Left hindlimb (tissue), 1 donor: Measurements from ENCODE around the gene HMGCS2.
"Not testable (repeated sequence)": the region's sequence is repeated elsewhere in the genome, so short reads cannot be mapped to it uniquely, and the experiment has no call there.

ENCODE experiments used
- DNase-seq: peaks from one replicate; pipeline ENCODE4 v3.0.0-alpha.2; 2018

Gene HMGCS2

GRCh38 chr1:119725626-119726025 is 43.1 kb downstream of the HMGCS2 start:
- no peak for DNase-seq

- no peak for DNase-seq
Observed at GRCh38 chr1:119724611-119725218, 44.0 kb downstream of the HMGCS2 start.

- DNase-seq, result no peak
Observed at GRCh38 chr1:119721896-119722295, 46.8 kb downstream of the HMGCS2 start.

- no peak for DNase-seq
Observed at GRCh38 chr1:119720866-119721440, 47.8 kb downstream of the HMGCS2 start.

GRCh38 chr1:119718972-119719371 is 49.7 kb downstream of the HMGCS2 start:
- DNase-seq, result no peak

- no peak for DNase-seq
Observed at GRCh38 chr1:119718409-119718808, 50.3 kb downstream of the HMGCS2 start.

- DNase-seq, result peak; percentile 46
Observed at GRCh38 chr1:119715542-119715941, 53.2 kb downstream of the HMGCS2 start.

GRCh38 chr1:119714583-119714982 is 54.1 kb downstream of the HMGCS2 start:
- no peak for DNase-seq

- DNase-seq, result peak; percentile 47
Observed at GRCh38 chr1:119713749-119714456, 54.8 kb downstream of the HMGCS2 start.

GRCh38 chr1:119713039-119713748 is 55.5 kb downstream of the HMGCS2 start:
- DNase-seq, result peak; percentile 50

GRCh38 chr1:119712342-119713038 is 56.2 kb downstream of the HMGCS2 start:
- peak; percentile 94 for DNase-seq

GRCh38 chr1:119711804-119712341 is 56.8 kb downstream of the HMGCS2 start, which contains the start of gene PHGDH:
TSS of gene PHGDH (plus strand) at chr1:119711934. CDS start at chr1:119712023, 89 bp downstream.
- DNase-seq, result peak; percentile 88

- not testable (repeated sequence) for DNase-seq
Observed at GRCh38 chr1:119711356-119711803, 57.3 kb downstream of the HMGCS2 start.

GRCh38 chr1:119706599-119706998 is 62.1 kb downstream of the HMGCS2 start:
- DNase-seq, result not testable (repeated sequence)

GRCh38 chr1:119703666-119704450 is 64.8 kb downstream of the HMGCS2 start:
- DNase-seq, result no peak

- no peak for DNase-seq
Observed at GRCh38 chr1:119702384-119702783, 66.3 kb downstream of the HMGCS2 start.

- no peak for DNase-seq
Observed at GRCh38 chr1:119701659-119702058, 67.0 kb downstream of the HMGCS2 start.

GRCh38 chr1:119700326-119700725 is 68.4 kb downstream of the HMGCS2 start:
- DNase-seq, result no peak
